HG03103 (cell line): ENCODE data around the gene SPAG5.
"Not testable (repeated sequence)": the region's sequence is repeated elsewhere in the genome, so short reads cannot be mapped to it uniquely, and the experiment has no call there.

Source experiments
- ATAC-seq: cut with Tn5 transposase; IDR thresholded peaks from one replicate; pipeline ENCODE4 v1.9.1; 2021; ENCODE audit warnings: low read depth; ENCODE audit not compliant: unreplicated experiment

SPAG5 gene

GRCh38 chr17:28612531-28612930 lies 13.7 kb upstream of the SPAG5 start:
- no peak for ATAC-seq

- no peak for ATAC-seq
These were observed 11.6 kb upstream of the SPAG5 start for GRCh38 chr17:28610376-28610775.

GRCh38 chr17:28604031-28604430 lies 5.2 kb upstream of the SPAG5 start:
- ATAC-seq = not testable (repeated sequence)

- ATAC-seq = peak; percentile 40
These were observed 723 bp upstream of the SPAG5 start for GRCh38 chr17:28599311-28600184.

GRCh38 chr17:28598389-28598788 lies 436 bp downstream of the SPAG5 start:
- no peak for ATAC-seq

GRCh38 chr17:28597606-28598383 lies 1.0 kb downstream of the SPAG5 start:
- ATAC-seq = no peak

- ATAC-seq = no peak
These were observed 6.6 kb downstream of the SPAG5 start for GRCh38 chr17:28592260-28592659.

GRCh38 chr17:28585851-28586250 lies 13.0 kb downstream of the SPAG5 start:
- ATAC-seq = no peak

GRCh38 chr17:28584434-28584833 lies 14.4 kb downstream of the SPAG5 start:
- no peak for ATAC-seq

GRCh38 chr17:28582513-28582912 lies 16.3 kb downstream of the SPAG5 start:
- no peak for ATAC-seq

GRCh38 chr17:28580959-28581358 lies 17.9 kb downstream of the SPAG5 start:
- ATAC-seq = no peak

- ATAC-seq = no peak
These were observed 19.3 kb downstream of the SPAG5 start for GRCh38 chr17:28579526-28579925.

- no peak for ATAC-seq
These were observed 20.3 kb downstream of the SPAG5 start for GRCh38 chr17:28578246-28579195.

GRCh38 chr17:28577466-28577824 lies 21.4 kb downstream of the SPAG5 start:
- no peak for ATAC-seq

GRCh38 chr17:28576758-28577465 lies 21.9 kb downstream of the SPAG5 start, which contains the start of gene ALDOC:
Gene ALDOC, minus strand, starts transcription at chr17:28576895. Its CDS starts 1,363 bp downstream, at chr17:28575532.
- peak; percentile 78 for ATAC-seq

- not testable (repeated sequence) for ATAC-seq
These were observed 22.8 kb downstream of the SPAG5 start for GRCh38 chr17:28576016-28576415.

- ATAC-seq = no peak
These were observed 23.6 kb downstream of the SPAG5 start for GRCh38 chr17:28575126-28575795.

GRCh38 chr17:28574526-28574925 lies 24.3 kb downstream of the SPAG5 start:
- no peak for ATAC-seq

- no peak for ATAC-seq
These were observed 24.8 kb downstream of the SPAG5 start for GRCh38 chr17:28573966-28574480.
